Keratinocyte (primary cell): ENCODE measurements around the gene FZD4. TPM values are rescaled to one million over a fixed set of nuclear protein-coding genes. Genes with fewer than 3 reads are reported as not detected.

Experiments
- DNase-seq: peaks from one replicate; pipeline ENCODE4 v3.0.0-alpha.2; 2011; ENCODE audit warnings: low read depth, missing footprints, low spot score
- FAIRE-seq: peaks from 2 replicates; lab custom pipeline; 2011; peaks lifted over from hg19 to GRCh38; lab: Jason Lieb, UNC
- H2AFZ ChIP-seq: 2 replicates; pipeline ENCODE4 v1.6.0; 2012; ENCODE audit warnings: low read length, control low read depth, inconsistent platforms; ENCODE audit not compliant: control insufficient read depth
- H3K27ac ChIP-seq: 2 replicates; pipeline ENCODE4 v1.5.1; 2011; ENCODE audit warnings: low read length; ENCODE audit not compliant: control insufficient read depth, insufficient read depth
- H3K27me3 ChIP-seq: 3 replicates; pipeline ENCODE4 v1.6.0; 2011; ENCODE audit warnings: low read length; ENCODE audit not compliant: control insufficient read depth, insufficient read depth; ENCODE audit errors: extremely low read depth
- H3K36me3 ChIP-seq, 2 experiments: 2 replicates in 1 of 2; 3 replicates in 1 of 2; pipeline ENCODE4 v1.5.1; 2011; ENCODE audit warnings: low read length in 2 of 2, mild to moderate bottlenecking in 1 of 2; ENCODE audit not compliant: control insufficient read depth in 2 of 2, insufficient read depth in 2 of 2; ENCODE audit errors: extremely low read depth in 1 of 2
- H3K4me1 ChIP-seq: 3 replicates; pipeline ENCODE4 v1.5.1; 2011; ENCODE audit warnings: low read length; ENCODE audit not compliant: control insufficient read depth, insufficient read depth; ENCODE audit errors: extremely low read depth
- H3K4me2 ChIP-seq: 3 replicates; pipeline ENCODE4 v1.6.0; 2011; ENCODE audit warnings: low read depth, low read length; ENCODE audit not compliant: control insufficient read depth, insufficient read depth; ENCODE audit errors: extremely low read depth
- H3K4me3 ChIP-seq, 3 experiments: fragments of 200-600 bp in 1 of 3; sonication (generic) in 1 of 3; 2 replicates in 2 of 3; 3 replicates in 1 of 3; pipeline ENCODE4 v1.5.1; 2011 to 2016; ENCODE audit warnings: low read length in 3 of 3, mild to moderate bottlenecking in 3 of 3, control low read depth in 2 of 3, inconsistent platforms in 1 of 3, low read depth in 1 of 3, mixed read lengths in 1 of 3, mixed run types in 1 of 3, moderate library complexity in 1 of 3; ENCODE audit not compliant: control insufficient read depth in 2 of 3, insufficient read depth in 2 of 3; ENCODE audit errors: extremely low read depth in 1 of 3
- H3K79me2 ChIP-seq: 2 replicates; pipeline ENCODE4 v1.6.0; 2012; ENCODE audit warnings: low read length; ENCODE audit not compliant: control insufficient read depth, insufficient read depth
- H3K9ac ChIP-seq: 3 replicates; pipeline ENCODE4 v1.6.0; 2011; ENCODE audit warnings: low read length; ENCODE audit not compliant: control insufficient read depth, insufficient read depth; ENCODE audit errors: extremely low read depth
- H3K9me1 ChIP-seq: 3 replicates; pipeline ENCODE4 v1.6.0; 2011; ENCODE audit warnings: low read length; ENCODE audit not compliant: control insufficient read depth, insufficient read depth; ENCODE audit errors: extremely low read depth
- H3K9me3 ChIP-seq: 2 replicates; pipeline ENCODE4 v1.5.1; 2012; ENCODE audit warnings: low read depth, low read length; ENCODE audit not compliant: control insufficient read depth
- H4K20me1 ChIP-seq: 3 replicates; pipeline ENCODE4 v1.6.0; 2011; ENCODE audit warnings: low read length; ENCODE audit not compliant: control insufficient read depth, insufficient read depth; ENCODE audit errors: extremely low read depth
- EZH2 ChIP-seq: IDR thresholded peaks from one replicate; pipeline ENCODE4 v1.6.1; 2012; ENCODE audit warnings: inconsistent platforms, mild to moderate bottlenecking, low read length, moderate library complexity
- dilution Hi-C: fragments of 300-500 bp; cut with MboI; formaldehyde crosslinking; loops from one replicate; pipeline ENCODE4 v1.7.0; 2020; ENCODE audit warnings: low sequenced_read_pairs; ENCODE audit not compliant: extremely low pct_ligation_motif_present
- polyA plus RNA-seq, 5 experiments: library from polyadenylated mRNA; depleted of rRNA in 3 of 5; stranded (reverse) in 3 of 5; stranded (forward) in 1 of 5; unstranded in 1 of 5; fragments of >200 nt; gene quantifications; 1 replicate in 1 of 5; 2 replicates in 3 of 5; 3 replicates in 1 of 5; pipeline versions ENCODE4 v1.2.1 to v1.2.3, GENCODE V29; 2011 to 2012; ENCODE audit warnings: missing spikeins in 2 of 5, low read depth in 1 of 5, low replicate concordance in 1 of 5
- TF ChIP-seq, protein P1 (sequence below), 3 experiments: IDR thresholded peaks in 1 of 3; conservative IDR thresholded peaks in 1 of 3; optimal IDR thresholded peaks in 1 of 3; 2 replicates in 2 of 3; 3 replicates in 1 of 3; pipeline versions ENCODE3 to v1.5.1; 2011; ENCODE audit warnings: low read length in 3 of 3, mild to moderate bottlenecking in 3 of 3, moderate library complexity in 2 of 3, control low read depth in 1 of 3, inconsistent platforms in 1 of 3; ENCODE audit not compliant: insufficient read depth in 2 of 3; ENCODE audit errors: extremely low read depth in 1 of 3

FZD4 gene
- polyA plus RNA-seq, 1 donor (not counting 4 experiments of a cell fraction or from before 2014, with no cell fraction given): 0.56 TPM

DNA sequence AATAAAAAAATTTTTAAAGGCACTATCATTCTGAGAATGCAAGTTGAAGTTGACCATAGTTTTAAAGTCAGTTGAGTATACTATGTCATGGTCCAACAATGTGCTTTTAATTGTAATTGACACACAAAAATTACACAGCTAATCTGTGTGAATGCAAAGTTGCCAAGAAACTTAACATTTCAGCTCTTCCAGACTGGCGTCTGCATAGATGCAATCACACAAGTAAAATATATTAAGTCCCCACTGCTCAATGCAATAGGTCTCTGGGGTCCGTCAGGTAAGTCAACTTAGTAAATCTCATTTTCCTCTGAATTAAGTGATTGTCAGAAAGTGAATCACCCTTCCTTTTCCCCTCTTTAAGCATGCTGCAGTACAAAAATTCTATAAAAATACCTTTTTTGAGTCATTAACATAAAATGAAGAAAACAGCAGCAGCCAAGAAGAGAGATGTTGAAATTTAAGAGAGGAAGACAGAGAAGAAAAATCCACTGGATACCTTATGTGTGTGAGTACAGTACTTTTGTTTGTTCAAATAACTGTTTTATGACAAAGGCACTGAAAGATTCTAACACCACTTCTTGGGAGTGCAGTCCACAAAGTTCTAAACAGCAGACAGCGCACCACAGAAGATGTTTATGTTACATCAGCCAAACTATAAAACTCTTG, 5.1 kb downstream of the FZD4 start:
- Histone ChIP-seq H3K79me2 (no peaks in the 10 kb centered on the region), H3K27ac (no peak overlapping the region), H4K20me1 (no peaks in the 10 kb centered on the region), H3K9me1 (no peaks in the 10 kb centered on the region), H3K36me3 (no peaks in the 10 kb centered on the region), H3K4me3 (no peak overlapping the region), H3K9me3 (no peaks in the 10 kb centered on the region), H3K4me1 (no peaks in the 10 kb centered on the region), H2AFZ (no peak overlapping the region), H3K4me2 (no peak overlapping the region), H3K27me3 (no peaks in the 10 kb centered on the region), H3K9ac (no peak overlapping the region)
- TF ChIP-seq, protein P1, sequence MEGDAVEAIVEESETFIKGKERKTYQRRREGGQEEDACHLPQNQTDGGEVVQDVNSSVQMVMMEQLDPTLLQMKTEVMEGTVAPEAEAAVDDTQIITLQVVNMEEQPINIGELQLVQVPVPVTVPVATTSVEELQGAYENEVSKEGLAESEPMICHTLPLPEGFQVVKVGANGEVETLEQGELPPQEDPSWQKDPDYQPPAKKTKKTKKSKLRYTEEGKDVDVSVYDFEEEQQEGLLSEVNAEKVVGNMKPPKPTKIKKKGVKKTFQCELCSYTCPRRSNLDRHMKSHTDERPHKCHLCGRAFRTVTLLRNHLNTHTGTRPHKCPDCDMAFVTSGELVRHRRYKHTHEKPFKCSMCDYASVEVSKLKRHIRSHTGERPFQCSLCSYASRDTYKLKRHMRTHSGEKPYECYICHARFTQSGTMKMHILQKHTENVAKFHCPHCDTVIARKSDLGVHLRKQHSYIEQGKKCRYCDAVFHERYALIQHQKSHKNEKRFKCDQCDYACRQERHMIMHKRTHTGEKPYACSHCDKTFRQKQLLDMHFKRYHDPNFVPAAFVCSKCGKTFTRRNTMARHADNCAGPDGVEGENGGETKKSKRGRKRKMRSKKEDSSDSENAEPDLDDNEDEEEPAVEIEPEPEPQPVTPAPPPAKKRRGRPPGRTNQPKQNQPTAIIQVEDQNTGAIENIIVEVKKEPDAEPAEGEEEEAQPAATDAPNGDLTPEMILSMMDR (optimal IDR thresholded peaks at IDR 0.05 in 1 of 3, IDR thresholded peaks at IDR 0.05 in 1 of 3, conservative IDR thresholded peaks at IDR 0.05 in 1 of 3; ENCODE audit: extremely low read depth in 1 of 3, insufficient read depth in 2 of 3, low read length in 3 of 3): no peak
- no peak for TF ChIP-seq EZH2
- FAIRE-seq (no peak), DNase-seq (no peak)
- dilution Hi-C loops: no loop called here

DNA sequence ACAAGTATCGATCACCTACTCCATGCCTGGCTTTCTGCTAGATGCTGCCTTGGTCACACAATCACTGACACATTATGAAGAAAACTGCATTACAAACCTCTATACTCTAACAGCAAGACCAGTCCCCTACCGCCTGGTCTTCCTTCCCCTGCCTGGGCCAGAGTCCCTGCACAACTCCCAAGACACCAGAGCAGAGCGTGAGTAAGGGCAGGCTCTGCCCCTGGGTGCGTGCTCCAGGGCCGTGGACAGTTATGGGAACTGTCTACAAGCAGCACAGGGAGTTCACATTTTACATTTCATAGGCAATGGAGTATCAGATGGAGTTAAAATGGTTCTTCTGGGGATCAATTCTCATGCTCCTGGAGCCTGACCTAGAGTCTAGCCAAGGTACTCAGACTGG, 6.5 kb downstream of the FZD4 start:
- dilution Hi-C loops: no loop called here
- H4K20me1 ChIP-seq: no peaks in the 10 kb centered on the region
- no peak overlapping the region for H3K4me2 ChIP-seq
- H3K79me2 ChIP-seq: no peaks in the 10 kb centered on the region
- H3K4me1 ChIP-seq: no peaks in the 10 kb centered on the region
- no peaks in the 10 kb centered on the region for H3K9me3 ChIP-seq
- no peaks in the 10 kb centered on the region for H3K9me1 ChIP-seq
- no peaks in the 10 kb centered on the region for H3K27me3 ChIP-seq
- no peak overlapping the region for H3K9ac ChIP-seq
- H3K27ac ChIP-seq: no peak overlapping the region
- no peaks in the 10 kb centered on the region for H3K36me3 ChIP-seq
- no peak for DNase-seq
- no peak overlapping the region for H2AFZ ChIP-seq
- H3K4me3 ChIP-seq: no peak overlapping the region
- no peak for TF ChIP-seq EZH2
- TF ChIP-seq, protein P1 (optimal IDR thresholded peaks at IDR 0.05 in 1 of 3, IDR thresholded peaks at IDR 0.05 in 1 of 3, conservative IDR thresholded peaks at IDR 0.05 in 1 of 3; ENCODE audit: extremely low read depth in 1 of 3, insufficient read depth in 2 of 3, low read length in 3 of 3): no peak
- no peak for FAIRE-seq
